GM12872 (cell line): Measurements from ENCODE around the gene C20orf202.

Experiments used
- TF ChIP-seq, protein P1 (sequence below): IDR thresholded peaks from 3 replicates; pipeline ENCODE4 v1.5.1; 2011; ENCODE audit warnings: low read depth, mild to moderate bottlenecking, low read length, moderate library complexity; ENCODE audit not compliant: insufficient read depth

The C20orf202 gene

GRCh38 chr20:1224205-1224890, 21.1 kb downstream of the C20orf202 start:
- TF ChIP-seq, protein P1, sequence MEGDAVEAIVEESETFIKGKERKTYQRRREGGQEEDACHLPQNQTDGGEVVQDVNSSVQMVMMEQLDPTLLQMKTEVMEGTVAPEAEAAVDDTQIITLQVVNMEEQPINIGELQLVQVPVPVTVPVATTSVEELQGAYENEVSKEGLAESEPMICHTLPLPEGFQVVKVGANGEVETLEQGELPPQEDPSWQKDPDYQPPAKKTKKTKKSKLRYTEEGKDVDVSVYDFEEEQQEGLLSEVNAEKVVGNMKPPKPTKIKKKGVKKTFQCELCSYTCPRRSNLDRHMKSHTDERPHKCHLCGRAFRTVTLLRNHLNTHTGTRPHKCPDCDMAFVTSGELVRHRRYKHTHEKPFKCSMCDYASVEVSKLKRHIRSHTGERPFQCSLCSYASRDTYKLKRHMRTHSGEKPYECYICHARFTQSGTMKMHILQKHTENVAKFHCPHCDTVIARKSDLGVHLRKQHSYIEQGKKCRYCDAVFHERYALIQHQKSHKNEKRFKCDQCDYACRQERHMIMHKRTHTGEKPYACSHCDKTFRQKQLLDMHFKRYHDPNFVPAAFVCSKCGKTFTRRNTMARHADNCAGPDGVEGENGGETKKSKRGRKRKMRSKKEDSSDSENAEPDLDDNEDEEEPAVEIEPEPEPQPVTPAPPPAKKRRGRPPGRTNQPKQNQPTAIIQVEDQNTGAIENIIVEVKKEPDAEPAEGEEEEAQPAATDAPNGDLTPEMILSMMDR, result no peak

GRCh38 chr20:1225263-1225782, 22.1 kb downstream of the C20orf202 start:
- TF ChIP-seq, protein P1, result no peak

GRCh38 chr20:1225783-1226654, 22.8 kb downstream of the C20orf202 start, which contains the start of gene RAD21L1:
RAD21L1 (plus strand) TSS chr20:1226044; CDS start chr20:1228454, 2,410 bp downstream.
- TF ChIP-seq, protein P1, result no peak

DNA sequence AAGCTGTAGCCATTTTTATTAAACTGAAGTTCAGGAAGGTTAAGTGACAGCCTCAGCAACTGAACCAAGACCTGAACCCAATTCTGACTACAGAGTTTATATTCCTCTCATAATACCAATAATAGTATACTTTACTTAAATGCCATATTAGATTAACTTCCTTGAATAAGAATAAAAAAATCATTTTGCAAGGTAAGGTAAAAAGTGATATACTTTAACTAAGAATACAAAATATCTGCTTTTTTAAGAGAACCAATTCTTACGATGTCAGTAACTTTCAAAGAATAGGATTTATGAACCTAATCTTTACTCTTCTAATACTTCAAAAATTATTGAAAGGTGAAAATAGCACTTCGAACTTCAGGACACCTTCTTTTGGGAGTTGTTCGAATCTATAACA, 26.3 kb downstream of the C20orf202 start:
- TF ChIP-seq, protein P1, result no peak

- TF ChIP-seq, protein P1, result no peak
Measured at GRCh38 chr20:1232286-1233111, 29.2 kb downstream of the C20orf202 start.

GRCh38 chr20:1240549-1240948, 37.3 kb downstream of the C20orf202 start:
- TF ChIP-seq, protein P1, result no peak
